Measurements from ENCODE around the gene KRT39.

KRT39 gene

DNA sequence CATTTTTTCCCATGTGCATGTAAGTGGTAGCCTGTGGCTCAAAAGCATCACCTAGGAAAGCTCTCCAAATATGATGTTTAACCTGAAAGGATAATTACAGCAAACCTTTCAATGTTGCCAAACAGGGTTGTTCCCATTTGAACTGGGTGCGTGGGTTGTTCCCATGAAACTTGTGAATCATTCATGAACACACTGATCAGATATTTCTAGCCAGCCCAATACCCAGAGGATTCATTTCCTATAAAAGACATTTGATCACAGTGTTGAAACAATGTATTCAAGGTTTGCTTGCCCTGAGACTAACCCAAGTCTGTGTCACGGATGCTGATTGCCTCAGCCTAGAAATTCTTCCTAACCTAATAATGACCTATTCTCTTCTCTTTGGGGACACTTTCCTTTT, 12.9 kb downstream of the KRT39 start:
- TF ChIP-seq, protein P1, sequence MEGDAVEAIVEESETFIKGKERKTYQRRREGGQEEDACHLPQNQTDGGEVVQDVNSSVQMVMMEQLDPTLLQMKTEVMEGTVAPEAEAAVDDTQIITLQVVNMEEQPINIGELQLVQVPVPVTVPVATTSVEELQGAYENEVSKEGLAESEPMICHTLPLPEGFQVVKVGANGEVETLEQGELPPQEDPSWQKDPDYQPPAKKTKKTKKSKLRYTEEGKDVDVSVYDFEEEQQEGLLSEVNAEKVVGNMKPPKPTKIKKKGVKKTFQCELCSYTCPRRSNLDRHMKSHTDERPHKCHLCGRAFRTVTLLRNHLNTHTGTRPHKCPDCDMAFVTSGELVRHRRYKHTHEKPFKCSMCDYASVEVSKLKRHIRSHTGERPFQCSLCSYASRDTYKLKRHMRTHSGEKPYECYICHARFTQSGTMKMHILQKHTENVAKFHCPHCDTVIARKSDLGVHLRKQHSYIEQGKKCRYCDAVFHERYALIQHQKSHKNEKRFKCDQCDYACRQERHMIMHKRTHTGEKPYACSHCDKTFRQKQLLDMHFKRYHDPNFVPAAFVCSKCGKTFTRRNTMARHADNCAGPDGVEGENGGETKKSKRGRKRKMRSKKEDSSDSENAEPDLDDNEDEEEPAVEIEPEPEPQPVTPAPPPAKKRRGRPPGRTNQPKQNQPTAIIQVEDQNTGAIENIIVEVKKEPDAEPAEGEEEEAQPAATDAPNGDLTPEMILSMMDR (IDR thresholded peaks at IDR 0.05; ENCODE audit: insufficient read depth, low read length, missing control alignments): no peak
- no peak overlapping the region for H3K4me3 ChIP-seq (ENCODE audit: low read depth, low read length)
- DNase-seq (ENCODE audit: low read depth, low spot score): peak; percentile 81
- ChIA-PET POLR2A (interaction anchor here (2.3 kb wide), 1 partner anchor 44 kb away, joined by 15 read pairs; no protein-coding TSS in a partner anchor), CTCF (interaction anchor here (0.6 to 2.0 kb wide), 2 partner anchors 79 to 595 kb away, joined by 3 to 6 read pairs; no protein-coding TSS in a partner anchor)

DNA sequence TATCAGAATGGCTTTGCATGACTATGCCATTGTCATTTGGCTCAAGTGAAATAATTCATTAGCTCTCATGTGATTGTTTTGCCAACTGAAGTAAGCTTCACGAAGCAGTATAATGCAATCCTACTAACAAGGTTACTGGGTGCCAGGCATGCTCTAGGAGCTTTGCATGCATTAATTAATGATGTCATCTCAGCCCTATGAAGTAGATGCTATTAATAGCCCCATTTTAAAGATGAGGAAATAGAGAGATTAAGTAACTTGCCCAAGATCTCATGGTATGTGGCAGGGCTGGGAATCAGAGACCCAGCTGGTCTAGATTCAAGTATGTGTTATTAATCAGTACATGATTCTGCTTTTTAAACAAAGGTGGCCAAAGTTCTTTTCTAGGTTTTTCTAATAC, 14.1 kb downstream of the KRT39 start:
- TF ChIP-seq, protein P1 (IDR thresholded peaks at IDR 0.05; ENCODE audit: insufficient read depth, low read length, missing control alignments): no peak
- peak; percentile 96 for DNase-seq (ENCODE audit: low read depth, low spot score)
- ChIA-PET CTCF (interaction anchor here (0.9 to 2.0 kb wide), 5 partner anchors 10 to 696 kb away, joined by 3 to 6 read pairs (median 5); no protein-coding TSS in a partner anchor), POLR2A (interaction anchor here (0.5 to 2.3 kb wide), 6 partner anchors 43 to 494 kb away, joined by 3 to 15 read pairs (median 3); no protein-coding TSS in a partner anchor)
- H3K4me3 ChIP-seq (ENCODE audit: low read depth, low read length): no peak overlapping the region

DNA sequence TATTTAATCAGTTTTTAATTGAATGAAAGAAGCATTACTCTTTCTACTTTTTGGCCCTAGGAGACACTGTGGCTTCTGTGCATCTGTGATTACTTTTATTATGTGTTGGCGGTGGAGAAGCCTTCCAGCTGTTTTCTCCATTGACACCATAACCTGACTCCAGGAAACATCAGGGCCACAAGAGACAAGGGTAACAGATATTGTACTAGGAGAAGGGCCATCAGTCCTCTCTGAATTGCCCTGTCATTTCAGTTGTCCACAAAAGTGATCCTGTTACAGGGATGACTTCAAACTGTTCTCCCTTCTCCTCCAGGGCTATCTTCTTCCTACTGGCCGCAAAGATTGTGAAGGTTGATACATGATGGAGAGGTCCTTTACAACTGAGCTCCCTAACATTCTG, 14.6 kb downstream of the KRT39 start:
- no peak overlapping the region for H3K4me3 ChIP-seq (ENCODE audit: low read depth, low read length)
- TF ChIP-seq, protein P1 (IDR thresholded peaks at IDR 0.05; ENCODE audit: insufficient read depth, low read length, missing control alignments): no peak
- no peak for DNase-seq (ENCODE audit: low read depth, low spot score)
- POLR2A ChIA-PET: interaction anchor here (0.6 to 2.3 kb wide), 4 partner anchors 42 to 494 kb away, joined by 3 to 15 read pairs (median 4); no protein-coding TSS in a partner anchor
- CTCF ChIA-PET: interaction anchor here (0.5 to 2.0 kb wide), 5 partner anchors 11 to 697 kb away, joined by 3 to 6 read pairs (median 3); no protein-coding TSS in a partner anchor

DNA sequence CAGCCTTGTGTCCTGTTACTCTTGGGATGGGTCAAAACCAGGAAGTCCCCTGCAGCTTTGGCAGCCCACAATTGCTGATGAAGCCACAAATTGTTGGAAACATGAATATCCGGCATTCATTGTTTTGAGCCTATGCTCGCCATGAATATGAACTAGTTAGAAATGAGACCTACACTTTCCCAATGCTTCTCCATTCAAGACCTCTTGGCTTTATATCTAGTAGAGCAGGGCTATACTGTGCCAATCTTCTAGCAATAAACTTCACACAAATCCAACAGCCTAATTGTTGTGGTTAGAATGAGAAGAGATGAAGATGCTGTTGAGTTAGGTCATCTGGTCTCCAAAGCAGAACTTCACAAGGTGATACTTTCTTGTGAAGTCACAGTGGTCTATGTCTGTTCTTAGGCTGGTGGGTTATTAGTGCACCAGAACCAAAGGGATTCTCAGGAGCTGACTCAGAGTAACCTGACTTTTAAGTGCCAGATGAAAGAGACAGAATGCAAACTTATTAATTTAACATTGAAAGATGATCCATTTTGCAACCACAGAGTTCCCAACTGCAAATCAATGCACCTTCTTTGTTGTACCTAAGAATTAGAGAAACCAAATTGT, 15.6 kb downstream of the KRT39 start:
- no peak for DNase-seq (ENCODE audit: low read depth, low spot score)
- TF ChIP-seq, protein P1 (IDR thresholded peaks at IDR 0.05; ENCODE audit: insufficient read depth, low read length, missing control alignments): no peak
- POLR2A ChIA-PET: interaction anchor here (0.6 kb wide), 1 partner anchor 55 kb away, joined by 4 read pairs; no protein-coding TSS in a partner anchor
- CTCF ChIA-PET: interaction anchor here (1.3 kb wide), 1 partner anchor 13 kb away, joined by 3 read pairs; no protein-coding TSS in a partner anchor
- no peak overlapping the region for H3K4me3 ChIP-seq (ENCODE audit: low read depth, low read length)

DNA sequence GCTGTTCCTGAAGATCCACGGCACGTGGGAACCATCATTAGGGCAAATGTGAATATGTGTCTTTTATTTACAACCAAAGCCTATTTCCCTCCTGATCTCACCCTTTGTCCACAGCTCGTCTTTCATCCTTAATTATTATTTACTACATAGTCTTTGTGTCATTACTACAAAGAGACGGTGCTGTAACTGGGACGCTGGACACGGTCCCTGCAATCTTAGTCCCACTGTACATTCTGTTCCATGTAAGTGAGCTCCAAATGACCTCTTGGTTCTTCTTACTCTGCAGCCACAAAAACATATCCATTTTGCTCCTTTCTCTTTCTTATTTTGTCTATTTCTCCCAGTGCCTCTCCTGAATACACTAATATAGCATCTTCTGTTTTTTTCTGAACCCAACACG, 16.6 kb downstream of the KRT39 start:
- POLR2A ChIA-PET: no interaction called here
- no peak for DNase-seq (ENCODE audit: low read depth, low spot score)

DNA sequence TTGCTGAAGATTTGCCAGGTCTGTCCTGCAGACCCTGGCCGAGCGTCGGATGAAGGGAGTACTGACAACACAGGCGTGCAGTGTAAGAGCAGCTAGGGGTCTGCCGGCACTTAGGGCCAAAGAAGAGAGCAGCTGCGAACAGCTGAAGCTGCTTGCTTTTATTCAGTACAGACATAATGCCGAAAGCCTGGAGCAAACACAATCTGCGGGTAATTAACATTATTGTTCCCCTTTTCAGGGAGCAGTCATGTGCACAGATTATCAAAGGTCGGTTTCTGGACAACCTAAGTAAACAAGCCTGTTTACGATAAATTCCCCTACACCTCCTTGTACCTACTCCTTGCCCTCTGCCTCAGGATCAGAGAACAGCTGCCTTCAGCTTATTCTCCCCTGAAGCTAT, 17.3 kb downstream of the KRT39 start:
- H3K4me3 ChIP-seq (ENCODE audit: low read depth, low read length): no peak overlapping the region
- CTCF ChIA-PET: interaction anchor here (1.0 kb wide), 1 partner anchor 380 kb away, joined by 3 read pairs; no protein-coding TSS in a partner anchor
- POLR2A ChIA-PET: no interaction called here

More for the DNA sequence above, 16.6 kb downstream of the KRT39 start:
- TF ChIP-seq, protein P1 (IDR thresholded peaks at IDR 0.05; ENCODE audit: insufficient read depth, low read length, missing control alignments): no peak
- CTCF ChIA-PET: interaction anchor here (1.0 to 1.3 kb wide), 2 partner anchors 14 to 379 kb away, joined by 3 read pairs; no protein-coding TSS in a partner anchor
- no peak overlapping the region for H3K4me3 ChIP-seq (ENCODE audit: low read depth, low read length)

More for the DNA sequence above, 17.3 kb downstream of the KRT39 start:
- no peak for DNase-seq (ENCODE audit: low read depth, low spot score)
- TF ChIP-seq, protein P1 (IDR thresholded peaks at IDR 0.05; ENCODE audit: insufficient read depth, low read length, missing control alignments): no peak
